Measurements from ENCODE around the gene NALCN.

The NALCN gene

DNA sequence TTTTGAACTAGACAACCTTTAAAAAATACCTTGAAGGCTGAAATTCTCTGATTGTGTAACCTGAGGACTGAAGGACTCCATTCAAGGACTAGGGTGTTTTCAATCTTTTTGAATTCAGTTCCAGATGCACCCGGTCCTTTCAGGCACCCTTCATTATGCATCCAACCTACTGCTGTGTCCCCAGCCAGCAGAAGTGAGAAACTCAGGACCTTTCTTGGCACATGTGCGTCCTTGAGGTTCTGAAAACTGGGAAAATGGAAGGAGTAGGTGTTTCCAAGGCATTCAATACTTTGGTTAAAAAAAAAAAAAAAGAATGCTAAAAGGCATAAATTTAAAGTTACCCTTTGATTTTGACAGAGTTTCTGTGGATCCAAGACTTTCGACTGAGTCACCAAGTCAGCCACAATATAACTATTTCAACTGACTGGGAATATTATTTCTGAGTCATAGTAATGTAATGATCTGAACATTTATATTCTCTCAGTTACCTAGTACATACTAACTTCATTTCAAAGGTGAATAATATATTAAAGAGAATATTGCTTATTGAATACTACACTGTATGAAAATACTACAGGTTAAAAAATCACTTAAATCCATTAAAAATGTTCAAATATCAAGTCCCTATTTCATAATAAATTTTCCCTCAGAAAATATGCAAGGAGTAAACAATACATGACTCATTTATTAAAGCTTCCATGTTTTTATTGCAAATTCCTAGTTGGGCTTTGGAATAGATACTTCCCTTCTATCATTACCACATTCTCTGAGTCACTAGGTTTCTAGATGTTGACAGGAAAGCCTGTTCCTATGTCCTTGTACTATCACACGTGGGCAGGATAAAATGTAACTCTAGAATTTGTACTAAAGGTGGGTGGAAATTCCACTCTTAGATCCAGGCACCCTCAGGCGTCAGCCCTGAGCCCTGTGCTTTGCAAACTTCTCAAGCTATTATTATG is 33.8 kb upstream of the NALCN start:
- no peak for TF ChIP-seq Cebpa-rat (IDR thresholded peaks at IDR 0.05)
- Histone ChIP-seq H3K4me2 (no peak overlapping the region), H3K27ac (no peak overlapping the region), H4K20me1 (no peaks in the 10 kb centered on the region), H3K4me1 (no peaks in the 10 kb centered on the region), H3K36me3 (no peaks in the 10 kb centered on the region), H3K9ac (no peak overlapping the region), H3K4me3 (no peak overlapping the region), H3K27me3 (no peaks in the 10 kb centered on the region), H3K9me3 (no peaks in the 10 kb centered on the region)

DNA sequence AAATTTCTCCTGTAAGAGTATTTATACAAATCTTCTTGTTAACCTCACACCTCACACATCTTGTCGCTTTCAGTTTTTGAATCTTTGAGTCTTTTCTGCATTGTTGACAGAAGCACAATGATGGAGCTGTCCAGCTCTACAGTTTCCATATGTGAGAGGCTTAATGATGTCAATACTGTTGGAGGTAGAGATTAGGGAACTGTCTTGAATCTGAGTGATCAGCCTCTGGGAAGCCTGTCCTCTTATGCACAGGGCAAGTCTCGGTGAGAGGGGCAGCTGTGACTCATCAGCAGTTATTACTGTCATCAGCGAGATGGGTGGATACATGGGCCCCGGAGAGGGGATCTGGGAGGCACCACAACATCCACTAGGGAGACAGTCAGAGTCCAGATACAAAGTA is 31.5 kb upstream of the NALCN start:
- no peaks in the 10 kb centered on the region for H3K27me3 ChIP-seq
- H3K27ac ChIP-seq = no peak overlapping the region
- no peak overlapping the region for H3K4me2 ChIP-seq
- no peak for TF ChIP-seq Cebpa-rat (IDR thresholded peaks at IDR 0.05)
- no peak overlapping the region for H3K9ac ChIP-seq
- no peaks in the 10 kb centered on the region for H3K36me3 ChIP-seq
- H3K9me3 ChIP-seq = no peaks in the 10 kb centered on the region
- no peaks in the 10 kb centered on the region for H3K4me1 ChIP-seq
- H3K4me3 ChIP-seq = no peak overlapping the region
- no peaks in the 10 kb centered on the region for H4K20me1 ChIP-seq

DNA sequence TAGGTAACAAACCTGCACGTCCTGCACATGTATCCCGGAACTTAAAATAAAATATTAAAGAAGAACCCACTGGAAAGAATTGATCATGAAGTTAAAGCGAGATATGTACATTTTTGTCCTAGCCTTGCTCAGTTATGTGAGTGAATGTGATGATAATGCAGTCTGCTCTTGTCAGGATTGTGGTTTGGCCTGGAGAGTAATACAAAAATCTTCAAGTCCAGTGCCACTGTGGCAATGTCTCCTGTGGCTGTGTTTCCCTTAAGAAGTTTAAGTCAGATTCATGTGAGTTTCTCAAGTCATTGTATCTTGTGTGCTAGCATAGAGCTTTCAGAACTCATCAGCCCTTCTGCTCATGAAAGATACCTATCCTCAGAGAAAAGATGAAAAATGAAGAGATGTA is 18.2 kb upstream of the NALCN start:
- no peak overlapping the region for H3K9ac ChIP-seq
- peaks cover 18% of the 10 kb centered on the region; the same call in 1 of the 2 replicates for H3K4me1 ChIP-seq
- no peak overlapping the region for H3K27ac ChIP-seq
- H3K4me2 ChIP-seq = no peak overlapping the region
- no peak for TF ChIP-seq Cebpa-rat (IDR thresholded peaks at IDR 0.05)
- H3K4me3 ChIP-seq = no peak overlapping the region
- no peaks in the 10 kb centered on the region for H3K9me3 ChIP-seq
- no peaks in the 10 kb centered on the region for H4K20me1 ChIP-seq
- no peaks in the 10 kb centered on the region for H3K36me3 ChIP-seq
- no peaks in the 10 kb centered on the region for H3K27me3 ChIP-seq

DNA sequence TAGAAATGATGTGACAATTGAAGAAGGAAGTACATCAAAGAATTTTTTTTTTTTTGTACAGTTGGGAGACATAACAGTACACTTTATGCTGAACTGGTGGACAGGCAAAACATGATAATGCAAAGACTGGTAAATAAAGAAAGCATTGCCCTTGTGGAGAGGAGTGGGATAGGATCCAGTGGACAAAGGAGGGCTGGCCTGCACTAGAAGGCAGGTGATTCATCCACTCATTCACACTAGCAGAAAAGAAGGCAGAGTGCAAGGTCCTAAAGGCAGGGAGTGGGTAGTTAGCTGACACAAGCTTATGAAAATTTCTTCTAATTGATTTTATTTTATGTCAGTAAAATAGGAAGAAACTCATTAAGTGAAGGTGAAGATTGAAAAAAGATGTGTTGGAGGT is 17.6 kb upstream of the NALCN start:
- H3K27me3 ChIP-seq = no peaks in the 10 kb centered on the region
- H3K4me1 ChIP-seq = peaks cover 18% of the 10 kb centered on the region; the same call in 1 of the 2 replicates
- H3K27ac ChIP-seq = no peak overlapping the region
- H3K4me3 ChIP-seq = no peak overlapping the region
- no peaks in the 10 kb centered on the region for H3K9me3 ChIP-seq
- H4K20me1 ChIP-seq = no peaks in the 10 kb centered on the region
- no peak overlapping the region for H3K9ac ChIP-seq
- TF ChIP-seq Cebpa-rat (IDR thresholded peaks at IDR 0.05) = no peak
- H3K4me2 ChIP-seq = no peak overlapping the region
- H3K36me3 ChIP-seq = no peaks in the 10 kb centered on the region

DNA sequence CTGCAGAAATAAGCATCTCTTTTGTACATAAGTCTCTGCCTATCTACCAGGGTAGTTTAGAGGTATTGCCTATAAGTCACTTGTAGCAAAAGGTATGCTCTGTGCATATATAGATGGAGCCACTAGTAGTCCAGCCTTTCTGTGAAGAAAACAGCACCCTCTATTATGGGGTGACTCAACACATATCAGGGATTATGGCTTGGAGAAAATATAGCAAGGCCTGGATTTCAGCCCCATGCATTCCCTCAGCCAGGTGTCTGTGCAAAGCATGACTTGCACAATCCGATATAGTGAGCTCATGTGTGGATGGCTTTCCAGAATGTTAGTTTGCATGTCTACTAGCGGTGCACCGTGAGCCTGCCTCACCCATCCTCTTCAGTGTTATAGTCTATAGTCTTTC is 13.4 kb upstream of the NALCN start:
- Histone ChIP-seq H3K36me3 (no peaks in the 10 kb centered on the region), H3K4me3 (no peak overlapping the region), H4K20me1 (no peaks in the 10 kb centered on the region), H3K4me1 (peaks cover 4% of the 10 kb centered on the region; the same call in 1 of the 2 replicates), H3K27ac (no peak overlapping the region), H3K9ac (no peak overlapping the region), H3K9me3 (no peaks in the 10 kb centered on the region), H3K4me2 (no peak overlapping the region), H3K27me3 (no peaks in the 10 kb centered on the region)
- TF ChIP-seq Cebpa-rat (IDR thresholded peaks at IDR 0.05) = no peak

DNA sequence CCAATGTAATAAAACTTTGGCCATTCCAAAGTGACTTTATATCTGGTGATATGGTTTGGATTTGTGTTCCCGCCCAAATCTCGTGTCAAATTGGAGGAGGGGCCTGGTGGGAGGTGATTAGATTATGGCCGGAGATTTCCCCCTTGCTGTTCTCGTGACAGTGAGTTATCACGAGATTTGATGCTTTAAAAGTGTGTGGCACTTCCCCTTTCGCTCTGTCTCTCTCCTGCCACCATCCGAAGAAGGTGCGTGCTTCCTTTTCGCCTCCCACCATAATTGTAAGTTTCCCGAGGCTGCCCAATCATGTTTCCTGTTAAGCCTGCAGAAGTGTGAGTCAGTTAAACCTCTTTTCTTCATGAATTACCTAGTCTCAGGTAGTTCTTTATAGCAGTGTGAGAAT is 9.3 kb upstream of the NALCN start:
- Histone ChIP-seq H3K9ac (no peak overlapping the region), H3K4me2 (no peak overlapping the region), H3K9me3 (no peaks in the 10 kb centered on the region), H3K36me3 (no peaks in the 10 kb centered on the region), H3K4me1 (no peaks in the 10 kb centered on the region), H3K27ac (no peak overlapping the region), H4K20me1 (no peaks in the 10 kb centered on the region), H3K27me3 (no peaks in the 10 kb centered on the region), H3K4me3 (no peak overlapping the region)
- no peak for TF ChIP-seq Cebpa-rat (IDR thresholded peaks at IDR 0.05)

DNA sequence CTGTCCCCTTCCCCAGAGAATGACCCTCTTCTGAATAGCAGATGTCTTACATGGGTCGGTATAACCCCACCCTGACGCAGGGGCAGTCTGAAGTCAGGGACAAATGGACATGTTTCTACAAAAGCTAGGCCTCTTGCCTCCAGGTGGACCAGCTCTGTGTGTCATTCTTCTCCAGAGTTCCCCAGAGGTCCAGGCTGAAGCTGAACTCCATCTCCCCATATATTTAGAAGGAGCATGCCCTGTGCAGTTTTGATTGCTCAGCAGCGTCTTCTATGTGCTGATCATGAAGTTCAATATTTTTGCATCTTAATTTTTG is 8.8 kb upstream of the NALCN start:
- Histone ChIP-seq H3K27ac (no peak overlapping the region), H3K4me1 (no peaks in the 10 kb centered on the region), H3K36me3 (no peaks in the 10 kb centered on the region), H3K27me3 (no peaks in the 10 kb centered on the region), H3K9ac (no peak overlapping the region), H4K20me1 (no peaks in the 10 kb centered on the region), H3K4me3 (no peak overlapping the region), H3K9me3 (no peaks in the 10 kb centered on the region), H3K4me2 (no peak overlapping the region)
- TF ChIP-seq Cebpa-rat (IDR thresholded peaks at IDR 0.05) = no peak

DNA sequence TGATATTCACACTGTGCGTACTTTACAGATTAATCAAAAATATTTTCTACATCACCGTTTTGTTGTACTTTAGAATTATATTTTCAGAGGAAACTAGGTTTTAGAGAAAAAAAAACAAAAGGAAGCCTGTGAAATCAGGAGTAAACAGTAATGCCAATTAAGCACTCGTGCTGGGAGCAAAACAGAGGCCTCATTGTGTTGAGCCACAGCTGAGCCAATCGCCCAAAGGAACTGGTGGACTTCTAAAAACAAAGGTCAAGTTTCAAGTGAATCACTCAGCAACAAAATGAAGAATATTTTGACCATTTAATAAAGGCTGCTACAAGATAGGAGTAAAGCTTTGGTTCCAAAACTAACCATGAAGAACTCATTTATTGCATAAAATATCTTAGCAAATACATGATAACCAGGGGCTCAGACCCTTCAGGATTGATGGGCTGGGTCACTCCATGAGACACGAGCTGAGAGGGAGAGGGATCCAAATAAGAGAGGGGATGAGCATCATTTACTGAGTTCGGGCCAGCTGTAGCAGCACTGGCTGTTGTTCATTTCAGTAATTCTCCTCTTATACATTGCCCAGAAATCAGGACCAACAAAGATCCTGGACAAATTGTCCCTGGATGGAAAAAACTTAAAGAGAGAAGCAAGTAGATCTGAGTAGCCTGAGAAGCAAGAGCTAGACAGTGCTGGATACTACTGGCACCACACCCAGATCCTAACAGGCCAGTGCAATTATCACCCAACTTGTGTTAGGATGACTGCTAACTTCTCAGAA is 8.3 kb upstream of the NALCN start:
- Histone ChIP-seq H4K20me1 (no peaks in the 10 kb centered on the region), H3K27ac (no peak overlapping the region), H3K27me3 (no peaks in the 10 kb centered on the region), H3K9ac (no peak overlapping the region), H3K4me1 (no peaks in the 10 kb centered on the region), H3K9me3 (no peaks in the 10 kb centered on the region), H3K4me3 (no peak overlapping the region), H3K4me2 (no peak overlapping the region), H3K36me3 (no peaks in the 10 kb centered on the region)
- no peak for TF ChIP-seq Cebpa-rat (IDR thresholded peaks at IDR 0.05)

DNA sequence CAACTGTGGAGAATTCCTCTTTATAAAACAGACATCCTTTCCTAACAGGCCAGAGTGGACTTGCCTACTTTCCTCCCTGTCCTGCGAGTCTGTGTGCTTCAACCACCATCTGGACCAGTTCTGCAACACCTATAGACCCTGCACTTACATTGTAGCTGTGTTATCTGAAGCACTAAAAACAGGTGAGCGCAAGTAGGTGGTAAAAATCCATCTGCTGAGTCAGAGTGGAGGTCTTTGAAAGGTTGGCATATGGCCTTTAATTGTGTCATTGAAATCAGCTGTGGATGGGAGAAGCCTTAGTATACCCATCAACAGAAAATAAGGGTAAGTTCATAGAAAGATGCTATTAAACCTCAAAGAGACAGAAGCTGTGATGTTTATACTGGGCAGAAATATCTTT is 7.6 kb upstream of the NALCN start:
- no peak for TF ChIP-seq Cebpa-rat (IDR thresholded peaks at IDR 0.05)
- Histone ChIP-seq H3K36me3 (no peaks in the 10 kb centered on the region), H4K20me1 (no peaks in the 10 kb centered on the region), H3K9ac (no peak overlapping the region), H3K27me3 (no peaks in the 10 kb centered on the region), H3K9me3 (no peaks in the 10 kb centered on the region), H3K4me3 (no peak overlapping the region), H3K4me2 (no peak overlapping the region), H3K27ac (no peak overlapping the region), H3K4me1 (no peaks in the 10 kb centered on the region)

DNA sequence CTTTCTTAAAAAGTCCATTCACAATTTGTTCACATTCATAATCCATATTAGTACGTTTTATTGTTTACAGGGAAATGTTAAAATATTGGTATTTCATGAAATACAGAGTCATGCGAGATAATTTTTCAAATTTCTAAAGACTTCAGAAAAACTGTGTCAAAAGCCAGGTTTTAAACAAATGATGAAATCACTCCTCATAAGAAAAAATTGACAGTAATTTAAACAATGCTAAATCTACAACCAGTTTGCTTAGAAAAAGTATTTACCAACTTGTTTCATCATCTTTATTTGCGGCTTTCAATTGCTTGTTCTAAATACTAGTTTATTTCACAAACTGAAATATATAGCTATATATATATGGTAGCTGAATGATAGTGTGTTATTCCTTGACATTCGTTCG is 1.2 kb upstream of the NALCN start:
- H3K9ac ChIP-seq = no peak overlapping the region
- H3K27ac ChIP-seq = no peak overlapping the region
- no peak for TF ChIP-seq Cebpa-rat (IDR thresholded peaks at IDR 0.05)
- no peak overlapping the region for H3K4me3 ChIP-seq
- H3K4me2 ChIP-seq = no peak overlapping the region
- H3K36me3 ChIP-seq = no peaks in the 10 kb centered on the region
- H3K4me1 ChIP-seq = no peaks in the 10 kb centered on the region
- no peaks in the 10 kb centered on the region for H4K20me1 ChIP-seq
- no peaks in the 10 kb centered on the region for H3K27me3 ChIP-seq
- peaks cover 10% of the 10 kb centered on the region for H3K9me3 ChIP-seq

Data from BLaER1 (cell line).